GM18499 (cell line): Measurements from ENCODE around the gene CFAP157.

Experiments used
- ATAC-seq: cut with Tn5 transposase; IDR thresholded peaks from one replicate; pipeline ENCODE4 v1.9.1; 2021; ENCODE audit warnings: moderate number of reproducible peaks; ENCODE audit not compliant: insufficient read depth, unreplicated experiment

The CFAP157 gene

DNA sequence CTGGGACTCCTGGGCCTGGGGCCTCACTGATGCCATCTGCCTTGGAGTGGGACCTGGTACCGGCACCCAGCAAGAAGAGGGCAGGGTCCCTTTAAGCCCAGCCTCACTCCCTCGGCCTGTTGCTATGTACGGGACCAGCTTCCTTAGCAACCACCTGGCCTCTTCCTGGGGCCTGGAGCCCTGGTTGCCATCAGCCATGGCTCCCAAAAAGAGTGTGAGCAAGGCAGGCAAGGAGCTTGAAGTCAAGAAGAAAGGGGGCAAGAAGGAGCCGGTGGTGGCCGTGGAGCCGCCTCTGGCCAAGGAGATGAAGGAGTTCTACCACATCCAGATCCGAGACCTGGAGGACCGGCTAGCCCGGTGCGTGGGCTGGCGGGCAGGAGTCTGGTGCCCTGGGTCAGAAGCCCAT lies at the start of gene CFAP157:
Gene CFAP157, plus strand, starts transcription at position 153 of the 406 bp plus-strand sequence. Its CDS starts 44 bp downstream, at position 197.
- ATAC-seq = no peak

- no peak for ATAC-seq
Measured at GRCh38 chr9:127658428-127658827, 48.4 kb upstream of the CFAP157 start.

DNA sequence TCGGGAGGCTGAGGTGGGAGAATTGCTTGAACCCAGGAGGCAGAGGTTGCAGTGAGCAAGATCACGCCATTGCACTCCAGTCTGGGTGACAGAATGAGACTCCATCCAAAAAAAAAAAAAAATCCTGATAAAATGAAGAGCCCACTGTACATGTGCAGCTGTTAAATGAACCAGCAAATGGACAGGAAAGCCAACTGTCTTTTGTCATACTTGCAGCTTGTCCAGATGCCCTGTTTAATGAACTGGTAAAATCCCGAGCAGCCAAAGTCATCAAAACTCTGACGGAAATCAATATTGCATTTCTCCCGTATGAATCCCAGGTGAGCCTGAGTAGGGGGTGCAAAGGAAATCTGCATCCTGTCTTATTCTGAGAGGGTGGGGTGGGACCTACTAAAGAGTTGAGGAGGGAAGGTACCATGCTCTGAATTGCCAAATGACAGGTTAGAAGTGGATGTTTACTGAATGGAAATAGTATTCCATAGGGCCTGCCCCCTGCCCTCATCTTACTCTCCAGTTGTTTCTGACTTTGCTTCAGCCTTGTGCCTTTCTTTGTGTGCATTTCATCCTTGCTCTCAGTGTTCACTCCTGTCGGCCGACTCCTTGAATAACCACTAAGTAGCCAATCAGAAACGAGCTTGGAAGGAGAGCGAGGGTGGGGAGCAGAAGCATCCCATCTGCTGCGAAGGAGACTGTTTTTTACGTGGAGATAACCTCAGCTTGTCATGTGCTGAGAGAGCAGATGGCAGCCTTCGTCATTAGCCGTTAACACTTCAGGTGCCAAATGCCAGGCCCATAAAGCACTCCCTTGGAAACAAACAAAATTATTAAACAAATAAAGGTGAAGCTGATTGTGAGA lies 45.7 kb upstream of the CFAP157 start:
- no peak for ATAC-seq

GRCh38 chr9:127662617-127663016 lies 44.2 kb upstream of the CFAP157 start:
- no peak for ATAC-seq

DNA sequence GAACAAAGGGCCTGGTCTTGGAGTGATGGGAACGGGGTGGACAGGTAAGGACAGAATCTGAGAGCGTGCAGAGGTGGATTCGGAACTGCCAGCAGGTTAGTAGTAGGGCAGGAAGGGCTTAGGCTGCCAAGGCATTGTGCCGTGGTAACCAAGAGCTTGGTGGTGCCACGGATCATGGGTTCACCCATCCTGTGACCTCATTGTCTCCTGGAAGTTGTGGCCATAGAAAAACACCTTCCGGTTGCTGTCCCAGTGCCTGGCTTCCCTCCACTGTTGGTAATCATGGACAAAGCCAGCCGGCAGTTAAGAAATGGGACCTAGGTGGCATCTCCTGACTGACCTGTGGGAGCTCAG lies 42.5 kb upstream of the CFAP157 start:
- no peak for ATAC-seq

- ATAC-seq = no peak
Measured at GRCh38 chr9:127664678-127665507, 41.9 kb upstream of the CFAP157 start.

DNA sequence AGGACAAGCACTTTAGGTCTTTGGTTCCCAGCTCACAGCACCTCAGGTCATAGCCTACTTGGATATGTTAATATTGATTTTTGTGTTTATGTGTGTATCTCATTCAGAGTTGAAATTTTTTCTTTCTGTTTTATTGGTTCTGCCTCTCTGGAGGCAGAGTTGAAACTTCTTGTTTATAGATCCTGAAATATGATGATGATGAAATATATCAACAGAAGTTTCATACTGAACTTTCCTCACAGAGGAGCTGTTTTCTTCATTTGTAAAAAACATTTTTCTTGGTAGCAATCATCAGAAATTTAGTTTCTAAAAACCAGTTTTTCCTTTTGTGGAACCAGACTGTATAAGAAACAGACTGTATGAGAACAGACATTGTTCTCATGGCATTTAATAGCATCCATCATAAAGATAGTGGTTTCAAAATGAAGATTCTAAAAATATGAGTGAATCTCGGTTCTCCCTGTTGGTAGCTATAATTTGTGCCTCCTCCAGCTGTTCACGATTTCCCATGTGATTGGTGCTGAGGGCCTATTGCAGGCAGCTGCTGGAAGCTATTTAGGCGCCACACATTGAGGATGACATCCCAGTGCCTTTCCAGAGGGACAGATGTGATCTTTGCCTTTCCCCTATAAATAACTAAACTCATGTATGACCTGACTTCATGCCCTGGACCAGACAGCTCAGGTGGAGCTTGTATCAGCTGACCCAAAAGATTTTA lies 39.5 kb upstream of the CFAP157 start:
- ATAC-seq = no peak

GRCh38 chr9:127667906-127668305 lies 38.9 kb upstream of the CFAP157 start:
- no peak for ATAC-seq

DNA sequence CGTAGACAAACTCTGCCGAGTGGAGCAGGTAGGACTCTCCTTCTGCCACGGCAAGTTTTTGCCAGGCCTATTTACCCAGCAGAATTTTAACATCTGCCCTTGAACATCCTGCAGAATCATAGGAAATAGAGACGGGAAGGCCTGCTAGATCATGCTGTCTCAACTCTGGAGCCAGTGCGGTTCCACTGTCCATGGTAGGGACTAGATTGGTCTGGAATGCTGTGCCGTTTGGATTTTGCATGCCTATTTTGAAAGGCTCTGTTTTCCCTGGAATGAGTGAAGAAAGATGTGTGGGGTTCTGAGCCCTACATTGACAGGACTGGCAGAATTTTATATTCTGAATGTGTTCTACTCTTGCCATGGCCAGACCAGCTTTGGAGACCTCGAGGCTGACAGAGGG lies 33.6 kb upstream of the CFAP157 start:
- no peak for ATAC-seq

DNA sequence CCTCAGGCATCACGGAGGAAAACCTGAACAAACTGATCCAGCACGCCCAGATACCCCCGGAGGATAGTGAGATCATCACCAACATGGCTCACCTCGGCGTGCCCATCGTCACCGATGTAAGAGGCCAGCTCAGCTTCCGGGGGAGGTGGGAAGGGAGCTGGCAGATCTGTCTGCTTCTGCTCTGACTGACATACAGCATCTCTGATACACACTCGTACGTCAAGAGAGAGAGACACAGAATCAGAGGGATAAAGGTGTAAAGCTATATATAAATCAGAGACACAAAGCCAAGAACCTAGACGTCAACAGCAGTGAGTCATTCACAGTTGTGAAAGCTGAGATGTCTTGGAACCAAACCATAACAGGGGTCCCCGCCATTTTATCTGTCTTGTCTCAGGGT lies 30.1 kb upstream of the CFAP157 start:
- ATAC-seq = no peak

GRCh38 chr9:127679506-127679905 lies 27.3 kb upstream of the CFAP157 start:
- ATAC-seq = no peak

- no peak for ATAC-seq
Measured at GRCh38 chr9:127680226-127680625, 26.6 kb upstream of the CFAP157 start.

GRCh38 chr9:127680846-127681245 lies 25.9 kb upstream of the CFAP157 start:
- ATAC-seq = no peak

DNA sequence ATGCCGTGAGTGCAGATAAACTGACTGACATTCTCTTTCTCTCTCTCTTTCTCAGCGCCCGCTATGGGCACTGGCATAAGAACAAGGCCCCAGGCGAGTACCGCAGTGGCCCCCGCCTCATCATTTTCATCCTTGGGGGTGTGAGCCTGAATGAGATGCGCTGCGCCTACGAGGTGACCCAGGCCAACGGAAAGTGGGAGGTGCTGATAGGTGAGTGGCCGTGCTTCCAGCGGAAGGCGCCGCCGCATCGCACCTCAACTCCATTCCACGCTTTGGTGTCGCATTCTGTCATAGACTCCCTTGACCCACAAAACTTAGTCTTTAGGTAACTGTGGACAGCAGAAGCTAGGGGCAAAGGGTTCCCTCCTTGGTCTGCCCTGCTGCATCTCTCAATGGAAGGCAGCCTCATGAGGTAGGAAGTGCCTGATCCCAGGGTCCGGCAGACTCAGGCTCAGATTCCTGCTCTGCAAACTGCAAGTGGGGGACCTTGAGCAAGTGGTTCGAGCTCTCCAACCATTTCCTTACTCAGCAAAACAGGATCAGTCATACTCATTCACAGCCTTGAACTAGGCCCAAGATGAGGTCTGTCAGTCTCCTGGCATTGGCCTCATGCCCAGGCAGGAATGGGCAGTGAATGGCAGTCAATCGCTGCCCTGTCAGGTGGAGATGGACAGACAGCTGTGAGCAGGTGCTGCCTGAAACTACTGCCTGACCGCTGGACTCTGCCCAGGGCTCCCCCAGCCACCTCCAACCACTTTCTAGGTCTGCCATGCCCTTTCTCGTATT lies 24.2 kb upstream of the CFAP157 start:
- ATAC-seq = no peak

DNA sequence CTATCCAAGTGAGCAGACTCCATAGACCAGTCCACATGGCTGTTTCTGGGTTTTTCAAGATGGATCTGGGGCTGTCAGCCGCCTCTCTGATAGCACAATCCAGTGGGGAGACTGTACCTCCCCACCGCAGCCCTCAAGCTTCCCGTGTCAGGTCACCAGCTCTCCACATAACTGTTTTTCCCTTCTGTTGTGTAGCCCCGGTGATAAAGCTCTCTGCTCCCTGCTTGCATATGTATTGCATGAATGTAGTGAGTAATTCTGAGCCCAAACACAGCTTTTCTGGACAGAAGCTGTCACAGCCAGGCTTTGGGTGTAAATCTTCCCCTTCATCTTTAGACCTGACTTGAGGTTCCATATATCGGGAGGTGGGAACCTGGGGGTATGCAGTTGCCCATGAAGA lies 23.1 kb upstream of the CFAP157 start:
- no peak for ATAC-seq

GRCh38 chr9:127684576-127684975 lies 22.2 kb upstream of the CFAP157 start:
- no peak for ATAC-seq

DNA sequence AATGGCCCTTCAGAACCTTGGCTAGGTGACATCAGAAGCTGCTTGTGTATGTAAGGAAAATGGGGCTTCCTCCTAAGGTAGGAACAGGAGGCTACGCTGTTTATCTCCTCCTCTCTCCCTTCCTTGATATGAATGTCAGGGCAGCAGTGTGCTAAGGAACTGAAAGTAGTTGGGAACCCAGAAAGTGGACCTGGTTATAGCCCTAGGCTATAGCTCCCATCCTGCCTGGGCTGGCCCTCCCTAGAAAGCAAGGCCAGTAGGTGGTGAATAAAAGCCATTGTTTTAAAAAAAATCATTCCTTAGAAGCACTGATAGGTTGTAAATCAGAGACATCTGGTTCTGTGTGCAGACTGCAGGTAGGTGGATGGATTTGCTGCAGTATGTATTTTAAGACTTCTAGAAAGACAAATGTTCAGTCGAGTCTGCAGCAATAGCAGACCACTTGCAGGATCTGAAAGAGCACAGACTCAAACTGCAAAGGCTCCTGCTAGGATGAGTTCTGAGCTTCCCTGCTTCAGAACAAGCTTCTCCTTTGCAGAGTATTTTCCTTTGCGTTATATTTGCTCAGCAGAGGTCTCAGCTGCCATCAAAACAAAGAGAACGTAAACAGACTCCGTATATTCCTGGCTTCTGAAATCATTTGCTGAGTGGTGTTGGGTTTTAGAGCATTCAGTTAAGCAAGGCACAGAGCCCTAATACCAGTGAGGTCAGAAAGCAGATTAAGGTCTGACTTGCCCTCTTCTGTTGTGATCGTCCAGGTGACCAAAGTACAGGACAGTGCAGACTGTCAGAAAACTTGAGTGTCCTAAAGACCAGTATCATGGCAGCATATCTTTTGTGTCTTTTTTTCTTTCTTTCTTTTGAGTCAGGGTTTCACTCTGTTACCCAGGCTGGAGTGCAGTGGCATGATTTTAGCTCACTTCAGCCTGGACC lies 20.1 kb upstream of the CFAP157 start:
- no peak for ATAC-seq

GRCh38 chr9:127689329-127690000 lies 17.3 kb upstream of the CFAP157 start:
- ATAC-seq = no peak
